AG08395 (cell line): ENCODE results near the gene DNAJC4.

Experiments
- DNase-seq: peaks from one replicate; pipeline ENCODE4 v3.0.0; 2012; ENCODE audit warnings: mixed read lengths, low spot score

DNAJC4 gene

DNA sequence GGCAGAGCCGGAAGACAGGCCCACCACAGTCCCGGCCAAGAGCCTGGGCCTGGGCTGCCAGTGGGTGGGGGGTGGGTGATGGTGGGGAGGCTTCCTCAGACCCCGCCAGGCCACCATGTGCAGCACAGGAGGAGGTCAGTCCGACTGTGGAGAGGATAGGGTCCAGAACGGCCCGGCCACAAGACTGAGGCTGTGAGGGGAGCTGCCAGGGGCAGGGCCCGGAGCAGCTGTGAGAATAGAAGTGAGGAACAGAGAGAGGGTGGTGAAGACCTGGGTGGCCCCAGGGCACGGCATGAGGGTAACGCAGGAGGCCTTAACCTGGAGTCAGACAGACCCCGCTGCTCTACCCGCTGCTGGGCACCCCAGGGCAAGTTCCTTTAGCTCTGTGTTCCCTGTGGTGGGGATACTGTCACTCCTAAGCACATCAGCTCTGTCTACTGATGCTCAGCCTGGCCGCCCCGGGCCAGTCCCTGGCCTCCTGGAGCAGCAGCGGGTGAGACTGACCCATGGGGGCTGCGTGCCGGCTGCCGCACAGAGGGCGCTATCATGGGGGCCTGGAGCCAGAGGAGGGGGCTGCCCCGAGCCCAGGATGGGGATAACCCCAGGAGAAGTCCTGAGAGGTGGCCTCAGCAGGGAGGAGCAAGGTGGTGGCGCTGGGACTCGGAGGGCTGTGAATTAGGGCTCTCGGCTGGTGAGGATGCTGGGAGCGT is 22.1 kb upstream of the DNAJC4 start:
- no peak for DNase-seq

DNA sequence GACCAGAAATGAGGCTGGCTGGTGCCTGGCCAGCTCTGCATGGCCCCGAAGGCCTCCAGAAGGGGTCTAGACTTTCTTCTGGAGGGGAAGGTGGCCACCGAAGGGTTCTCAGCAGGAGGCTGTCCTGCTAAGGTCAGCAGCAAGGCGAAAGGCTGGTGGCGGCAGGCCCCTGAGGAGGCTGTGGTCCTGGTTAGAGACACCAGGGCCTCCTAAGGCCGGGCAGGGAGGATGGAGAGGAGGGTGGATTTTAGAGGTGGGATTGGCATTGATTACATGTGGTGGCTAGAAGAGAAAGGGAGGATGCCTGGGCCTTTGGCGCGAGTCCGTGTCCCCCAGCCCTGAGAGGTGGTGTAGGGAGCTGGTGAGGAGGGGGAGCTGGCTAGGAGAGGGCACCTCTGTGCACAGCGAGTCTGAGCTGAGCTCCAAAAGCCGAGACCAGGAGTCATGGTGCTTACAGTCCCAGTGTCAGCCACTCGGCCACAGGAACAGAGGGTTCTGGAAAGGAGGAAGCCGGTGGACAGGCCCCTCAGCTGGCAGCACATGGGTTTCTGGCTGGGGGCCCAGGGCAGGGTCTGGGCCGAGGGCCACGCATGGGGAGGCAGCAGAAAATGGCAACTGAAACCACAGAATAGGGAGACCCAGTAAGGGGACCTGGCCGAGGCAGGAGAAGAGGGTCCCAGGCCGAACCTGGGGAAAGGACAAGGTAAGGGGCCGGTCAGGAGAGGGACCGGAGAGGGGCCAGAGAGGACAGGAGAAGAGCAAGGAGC is 21.4 kb upstream of the DNAJC4 start:
- DNase-seq = no peak

DNA sequence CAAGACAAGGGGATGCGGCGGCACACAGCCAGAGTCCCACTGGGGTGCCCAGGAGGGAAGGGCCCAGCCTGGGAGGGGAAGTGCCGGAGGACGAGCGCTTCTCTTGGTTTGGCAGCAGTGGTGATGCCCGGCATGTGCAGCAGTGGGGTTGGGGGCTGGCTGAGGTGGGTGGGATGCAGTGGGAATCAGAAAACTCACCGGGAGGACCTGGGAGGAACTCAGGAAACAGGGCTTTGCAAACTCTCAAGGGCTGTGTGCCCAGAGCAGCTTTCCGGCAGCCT is 20.8 kb upstream of the DNAJC4 start:
- no peak for DNase-seq

DNA sequence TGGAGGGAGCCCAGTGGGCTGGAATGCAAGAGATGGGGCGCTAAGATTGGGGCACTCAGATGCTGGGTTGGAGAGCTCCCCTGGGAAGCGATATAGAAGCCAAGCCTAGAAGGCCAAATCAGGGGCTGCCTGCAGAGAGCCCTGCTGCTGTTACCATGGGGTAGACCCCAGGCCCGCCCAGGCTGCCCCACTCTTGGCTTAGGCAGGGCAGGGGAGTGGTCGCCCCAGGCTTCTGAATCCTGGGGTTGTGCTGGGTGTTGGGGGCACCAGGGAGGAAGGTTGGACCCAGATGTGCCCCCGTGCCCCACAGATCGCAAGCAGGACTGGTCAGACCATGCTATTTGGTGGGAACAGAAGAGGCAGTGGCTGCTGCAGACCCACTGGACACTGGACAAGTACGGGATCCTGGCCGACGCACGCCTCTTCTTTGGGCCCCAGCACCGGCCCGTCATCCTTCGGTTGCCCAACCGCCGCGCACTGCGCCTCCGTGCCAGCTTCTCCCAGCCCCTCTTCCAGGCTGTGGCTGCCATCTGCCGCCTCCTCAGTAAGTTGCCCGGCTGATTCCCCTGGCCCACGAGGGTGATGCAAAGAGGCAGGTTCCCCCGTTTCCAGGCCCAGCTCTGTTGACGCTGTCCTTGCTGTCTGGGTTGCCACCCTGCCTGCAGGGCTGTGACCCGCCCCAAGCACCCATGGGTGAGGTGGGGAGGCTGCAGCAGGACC is 19.9 kb upstream of the DNAJC4 start:
- no peak for DNase-seq

DNA sequence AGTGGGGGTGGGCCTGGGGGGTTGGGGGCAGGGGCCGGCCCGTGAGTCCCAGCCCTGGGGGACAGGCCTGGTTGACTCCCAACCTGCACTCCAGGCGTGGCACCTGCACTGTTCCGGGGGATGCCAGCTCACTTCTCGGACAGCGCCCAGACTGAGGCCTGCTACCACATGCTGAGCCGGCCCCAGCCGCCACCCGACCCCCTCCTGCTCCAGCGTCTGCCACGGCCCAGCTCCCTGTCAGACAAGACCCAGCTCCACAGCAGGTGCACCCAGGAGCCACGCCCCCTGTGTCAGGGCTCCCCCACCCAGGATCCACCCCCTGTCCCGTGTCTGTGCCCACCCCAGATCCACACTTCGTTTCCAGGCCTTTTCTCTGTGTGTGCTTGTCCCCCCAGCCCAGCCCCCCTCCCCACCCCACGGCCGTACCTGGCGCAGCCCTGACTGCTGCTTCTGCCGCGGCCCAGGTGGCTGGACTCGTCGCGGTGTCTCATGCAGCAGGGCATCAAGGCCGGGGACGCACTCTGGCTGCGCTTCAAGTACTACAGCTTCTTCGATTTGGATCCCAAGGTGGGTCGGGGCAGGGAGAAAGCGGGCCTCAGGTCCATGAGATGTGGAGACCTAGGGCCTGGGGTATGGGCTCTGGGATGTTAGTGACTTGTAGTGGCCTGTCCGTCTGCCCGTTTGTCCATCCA is 19.0 kb upstream of the DNAJC4 start:
- no peak for DNase-seq

DNA sequence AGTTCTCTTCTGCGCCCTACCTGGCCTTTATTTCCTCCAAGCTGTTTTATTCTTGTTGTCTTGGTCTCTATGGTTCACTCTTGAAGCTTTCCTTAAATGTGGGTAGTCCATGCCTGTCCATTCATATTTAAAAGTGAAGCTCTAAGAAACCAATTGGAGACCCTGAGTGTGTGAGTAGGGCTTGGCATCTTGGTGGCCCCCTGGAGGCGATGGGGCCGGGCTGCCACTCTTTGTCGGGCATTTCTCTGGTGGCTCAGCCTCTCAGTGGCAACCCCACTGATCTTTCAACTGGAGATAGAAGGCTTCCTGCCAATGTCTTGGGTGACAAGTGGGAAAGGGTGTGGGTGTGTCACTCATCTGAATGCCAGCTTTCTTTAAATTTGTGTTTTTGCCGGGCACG is 13.5 kb upstream of the DNAJC4 start:
- no peak for DNase-seq

DNA sequence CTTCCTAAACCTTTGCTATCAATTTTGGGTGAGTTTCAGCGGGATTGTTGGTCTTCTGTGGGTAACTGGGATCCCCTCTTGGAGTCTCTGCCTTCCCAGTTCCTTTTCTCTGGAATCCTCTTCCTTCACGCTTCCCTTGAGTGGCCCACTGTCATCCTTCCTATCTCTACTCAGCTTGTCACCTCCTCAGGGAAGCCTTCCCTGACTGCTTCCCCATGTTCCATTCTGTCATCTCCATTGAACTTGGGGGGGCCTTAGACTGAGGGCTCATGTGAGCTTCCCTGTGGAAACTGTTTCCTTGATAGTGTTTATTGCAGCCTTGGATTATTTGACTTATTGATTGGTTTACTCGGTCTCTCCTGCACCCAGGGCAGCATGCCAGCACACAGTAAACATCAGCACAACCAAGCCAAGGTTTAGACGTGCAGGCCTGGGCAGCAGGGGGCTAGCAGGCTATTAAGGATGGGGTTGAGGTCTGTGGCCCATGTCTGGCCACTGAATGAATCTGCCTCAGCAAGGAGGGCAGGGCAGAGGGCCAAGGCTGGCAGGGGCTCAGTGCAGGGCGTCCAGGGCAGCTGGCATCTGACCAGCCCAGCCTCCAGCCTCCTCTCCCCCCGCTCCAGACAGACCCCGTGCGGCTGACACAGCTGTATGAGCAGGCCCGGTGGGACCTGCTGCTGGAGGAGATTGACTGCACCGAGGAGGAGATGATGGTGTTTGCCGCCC is 11.6 kb upstream of the DNAJC4 start:
- no peak for DNase-seq

DNA sequence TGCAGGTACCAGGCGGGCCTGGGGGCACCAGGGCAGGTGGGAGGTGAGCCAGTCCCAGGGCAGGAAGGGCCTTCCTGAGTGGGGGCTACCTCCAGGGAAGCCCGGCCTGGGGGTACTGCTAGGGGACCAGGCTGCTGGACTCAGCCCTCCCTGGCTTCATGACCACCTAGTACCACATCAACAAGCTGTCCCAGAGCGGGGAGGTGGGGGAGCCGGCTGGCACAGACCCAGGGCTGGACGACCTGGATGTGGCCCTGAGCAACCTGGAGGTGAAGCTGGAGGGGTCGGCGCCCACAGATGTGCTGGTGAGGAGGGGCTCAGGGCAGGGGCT is 11.0 kb upstream of the DNAJC4 start:
- no peak for DNase-seq

DNA sequence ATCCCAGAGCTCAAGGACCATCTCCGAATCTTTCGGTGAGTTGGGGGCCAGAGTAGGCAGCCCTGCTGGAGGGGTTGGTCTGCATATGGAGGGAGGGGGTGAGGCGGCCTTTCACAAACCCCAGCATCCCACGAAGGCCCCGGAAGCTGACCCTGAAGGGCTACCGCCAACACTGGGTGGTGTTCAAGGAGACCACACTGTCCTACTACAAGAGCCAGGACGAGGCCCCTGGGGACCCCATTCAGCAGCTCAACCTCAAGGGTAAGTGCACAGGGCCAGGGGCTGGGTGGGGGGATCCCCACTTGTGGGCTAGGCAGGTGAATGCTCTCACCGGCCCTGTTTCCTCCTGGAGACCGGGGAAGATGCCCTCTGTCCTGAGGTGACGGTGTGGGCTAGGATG is 10.6 kb upstream of the DNAJC4 start:
- no peak for DNase-seq

DNA sequence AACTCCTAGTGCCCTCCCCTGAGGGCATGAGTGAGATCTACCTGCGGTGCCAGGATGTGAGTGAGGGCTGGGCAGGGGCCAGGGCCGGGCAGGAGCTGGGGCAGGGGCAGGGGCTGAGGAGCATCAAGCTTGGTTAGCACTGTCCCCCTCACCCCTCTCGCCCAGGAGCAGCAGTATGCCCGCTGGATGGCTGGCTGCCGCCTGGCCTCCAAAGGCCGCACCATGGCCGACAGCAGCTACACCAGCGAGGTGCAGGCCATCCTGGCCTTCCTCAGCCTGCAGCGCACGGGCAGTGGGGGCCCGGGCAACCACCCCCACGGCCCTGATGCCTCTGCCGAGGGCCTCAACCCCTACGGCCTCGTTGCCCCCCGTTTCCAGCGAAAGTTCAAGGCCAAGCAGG is 10.1 kb upstream of the DNAJC4 start:
- no peak for DNase-seq

DNA sequence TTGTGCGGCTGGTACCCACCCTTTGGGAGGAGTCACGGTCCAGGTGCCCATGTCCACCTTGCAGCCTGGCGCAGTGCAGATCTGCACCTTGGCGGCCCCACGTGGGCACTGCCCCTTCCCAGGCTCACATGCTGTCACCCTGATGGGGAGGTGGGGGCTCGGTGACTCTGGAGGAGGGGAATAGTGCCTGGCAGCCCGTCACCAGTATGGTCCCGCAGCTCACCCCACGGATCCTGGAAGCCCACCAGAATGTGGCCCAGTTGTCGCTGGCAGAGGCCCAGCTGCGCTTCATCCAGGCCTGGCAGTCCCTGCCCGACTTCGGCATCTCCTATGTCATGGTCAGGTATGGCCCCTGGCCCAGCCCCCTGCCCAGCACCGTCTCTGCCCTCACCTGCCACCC is 9.6 kb upstream of the DNAJC4 start:
- no peak for DNase-seq

DNA sequence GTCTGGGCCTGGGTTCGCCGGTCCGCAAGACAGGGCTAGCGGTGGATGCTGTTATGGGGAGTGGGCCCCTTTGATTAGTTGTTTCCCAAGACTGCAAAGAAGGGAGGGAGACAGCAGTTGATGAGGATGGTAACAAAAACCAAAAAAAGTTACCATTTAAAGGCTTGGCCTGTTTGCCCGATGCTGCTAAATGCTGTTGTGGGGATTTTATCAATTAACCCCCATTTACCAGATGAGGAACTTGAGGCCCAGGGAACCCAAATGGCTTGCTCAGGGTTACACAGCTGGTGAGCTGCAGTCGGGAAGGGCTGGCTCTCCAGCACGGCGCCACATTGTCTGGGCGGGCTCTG is 7.7 kb upstream of the DNAJC4 start:
- no peak for DNase-seq

DNA sequence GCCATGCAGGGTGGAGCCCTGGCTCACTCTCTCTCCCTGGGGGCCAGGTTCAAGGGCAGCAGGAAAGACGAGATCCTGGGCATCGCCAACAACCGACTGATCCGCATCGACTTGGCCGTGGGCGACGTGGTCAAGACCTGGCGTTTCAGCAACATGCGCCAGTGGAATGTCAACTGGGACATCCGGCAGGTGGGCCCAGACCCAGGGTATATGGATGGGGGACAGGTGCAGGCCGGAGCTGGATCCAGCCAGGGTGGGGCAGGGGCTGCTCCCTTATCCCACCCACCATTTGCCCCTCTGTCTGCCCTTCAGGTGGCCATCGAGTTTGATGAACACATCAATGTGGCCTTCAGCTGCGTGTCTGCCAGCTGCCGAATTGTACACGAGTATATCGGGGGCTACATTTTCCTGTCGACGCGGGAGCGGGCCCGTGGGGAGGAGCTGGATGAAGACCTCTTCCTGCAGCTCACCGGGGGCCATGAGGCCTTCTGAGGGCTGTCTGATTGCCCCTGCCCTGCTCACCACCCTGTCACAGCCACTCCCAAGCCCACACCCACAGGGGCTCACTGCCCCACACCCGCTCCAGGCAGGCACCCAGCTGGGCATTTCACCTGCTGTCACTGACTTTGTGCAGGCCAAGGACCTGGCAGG is 7.2 kb upstream of the DNAJC4 start:
- DNase-seq = no peak

DNA sequence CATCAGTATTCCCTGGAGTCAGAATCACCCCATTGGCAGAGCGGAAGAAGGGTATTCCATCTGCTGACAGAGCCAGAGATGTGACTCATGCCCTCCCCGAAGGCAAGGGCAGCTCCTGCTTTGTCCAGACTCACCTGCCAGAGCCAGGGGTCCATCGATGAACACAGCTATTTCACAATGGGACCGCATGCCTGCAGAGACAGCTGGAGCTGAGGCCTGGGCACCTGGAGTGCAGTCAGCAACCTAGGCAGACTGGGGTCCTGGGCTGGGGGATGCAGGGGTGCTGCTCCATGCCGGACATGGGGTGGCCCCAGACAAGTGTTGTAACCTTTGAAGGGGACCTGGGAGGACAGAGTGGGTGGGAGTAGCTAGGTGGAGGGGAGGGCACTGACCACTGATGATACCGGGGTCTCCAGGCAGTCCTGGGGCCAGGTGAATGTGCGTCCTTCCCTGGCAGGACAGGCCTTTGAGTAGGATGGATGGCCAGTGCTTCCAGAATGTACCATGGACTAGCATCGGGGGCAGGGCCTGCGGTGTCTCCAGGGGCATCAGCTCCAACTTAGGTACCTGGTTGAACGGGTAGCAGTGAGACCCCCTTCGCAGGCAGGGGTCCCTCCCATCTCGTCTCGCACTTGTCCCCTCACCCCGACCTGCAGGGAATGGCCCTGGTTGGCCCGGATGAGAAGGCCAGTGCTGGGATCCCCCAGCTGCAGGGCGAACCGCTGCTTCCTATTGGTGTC is 6.0 kb upstream of the DNAJC4 start:
- no peak for DNase-seq

DNA sequence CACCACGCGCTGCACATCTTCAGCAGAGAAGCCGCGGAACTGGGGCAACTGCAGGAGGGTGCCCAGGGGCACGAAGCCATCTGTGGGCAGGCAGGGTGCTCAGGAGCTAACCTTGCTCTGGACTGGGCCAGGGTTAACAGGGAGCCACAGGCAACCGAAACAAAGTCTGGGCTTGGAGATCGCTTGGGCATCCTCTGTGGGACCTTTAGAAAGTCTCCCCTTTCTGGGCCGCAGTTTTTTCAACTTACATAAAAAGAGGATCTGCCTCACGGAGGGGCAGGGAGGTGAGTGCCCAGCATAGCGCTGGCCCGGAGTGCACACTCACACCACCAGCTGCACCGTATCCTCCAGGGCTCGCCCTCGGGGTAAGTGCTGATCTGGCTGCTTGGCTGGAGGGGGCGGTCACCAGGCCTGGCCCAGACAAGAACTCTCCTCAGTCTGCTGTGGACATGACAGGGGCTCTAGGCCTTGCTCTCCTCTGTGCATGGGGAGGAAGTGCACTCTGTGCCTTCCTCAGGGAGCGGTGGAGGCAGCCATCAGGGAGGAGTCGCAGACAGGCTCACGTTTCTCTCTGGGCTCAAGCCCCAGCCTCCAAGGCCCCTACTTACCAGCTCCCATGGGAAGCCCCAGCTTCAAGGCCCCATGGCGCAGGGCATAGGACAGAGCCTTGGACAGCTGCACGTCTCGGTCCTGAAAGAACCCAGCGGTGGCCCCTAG is 5.3 kb upstream of the DNAJC4 start:
- no peak for DNase-seq

DNA sequence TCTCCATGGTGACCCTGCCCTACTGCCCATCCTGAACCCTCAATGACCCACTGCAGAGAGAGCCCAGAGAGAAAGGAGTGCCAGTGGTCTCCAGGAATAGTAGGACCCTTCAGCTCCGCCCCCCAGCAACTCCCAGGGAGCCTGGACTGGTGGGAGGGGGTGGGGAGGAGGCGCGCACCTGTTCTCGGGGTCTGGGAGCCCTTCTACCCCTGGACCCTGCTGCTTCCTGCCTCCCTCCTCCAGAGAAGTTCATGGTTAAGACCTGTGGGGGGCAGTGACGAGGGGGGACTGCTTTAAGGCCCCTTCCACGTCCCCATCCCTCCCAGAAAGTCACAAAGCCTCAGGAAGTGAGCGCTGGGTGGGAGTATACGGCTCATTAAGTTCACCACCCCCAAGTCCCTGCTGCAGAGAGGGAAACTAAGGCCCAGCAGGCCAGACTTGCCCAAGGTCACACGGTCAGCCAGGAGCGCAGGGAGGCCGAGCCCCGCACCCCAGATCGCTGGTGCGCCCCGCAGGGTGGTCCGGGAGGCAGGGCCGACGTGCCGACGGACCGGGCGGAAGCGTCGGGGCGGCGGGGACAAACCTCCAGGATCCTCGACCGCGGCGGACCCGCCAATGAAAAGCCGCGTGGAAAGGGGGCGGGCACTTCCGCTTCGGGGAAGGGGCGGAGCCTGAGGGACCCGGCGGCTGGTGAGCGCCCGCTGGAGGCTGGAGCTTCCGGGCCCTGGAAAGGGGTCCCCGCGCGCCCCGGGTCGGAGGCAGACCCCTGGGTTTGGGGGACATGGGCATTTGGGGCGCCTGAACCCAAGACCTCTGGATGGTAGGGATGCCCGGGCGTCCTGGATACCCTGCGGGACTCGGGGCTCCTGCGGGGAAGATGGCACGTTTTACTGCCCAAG is 4.5 kb upstream of the DNAJC4 start, which contains the start of the genes NUDT22 and TRPT1:
Gene NUDT22, plus strand, starts transcription at position 667 of the 899 bp plus-strand sequence. CDS start 379 bp downstream, outside the sequence.
Gene TRPT1, minus strand, starts transcription at position 579 of the 899 bp plus-strand sequence. Its CDS starts 326 bp downstream, at position 253.
- peak; percentile 92 for DNase-seq

DNA sequence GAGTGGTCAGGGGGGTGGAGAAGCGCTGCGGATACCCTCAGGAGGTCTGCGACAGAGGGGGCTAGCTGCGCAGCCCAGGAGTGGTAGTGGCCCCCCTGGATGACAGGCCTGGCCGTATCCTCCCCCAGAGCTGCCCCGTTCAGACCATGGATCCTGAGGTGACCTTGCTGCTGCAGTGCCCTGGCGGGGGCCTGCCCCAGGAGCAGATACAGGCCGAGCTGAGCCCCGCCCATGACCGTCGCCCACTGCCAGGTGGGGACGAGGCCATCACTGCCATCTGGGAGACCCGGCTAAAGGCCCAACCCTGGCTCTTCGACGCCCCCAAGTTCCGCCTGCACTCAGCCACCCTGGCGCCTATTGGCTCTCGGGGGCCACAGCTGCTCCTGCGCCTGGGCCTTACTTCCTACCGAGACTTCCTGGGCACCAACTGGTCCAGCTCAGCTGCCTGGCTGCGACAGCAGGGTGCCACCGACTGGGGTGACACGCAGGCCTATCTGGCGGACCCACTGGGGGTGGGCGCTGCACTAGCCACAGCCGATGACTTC is 3.8 kb upstream of the DNAJC4 start:
- no peak for DNase-seq

DNA sequence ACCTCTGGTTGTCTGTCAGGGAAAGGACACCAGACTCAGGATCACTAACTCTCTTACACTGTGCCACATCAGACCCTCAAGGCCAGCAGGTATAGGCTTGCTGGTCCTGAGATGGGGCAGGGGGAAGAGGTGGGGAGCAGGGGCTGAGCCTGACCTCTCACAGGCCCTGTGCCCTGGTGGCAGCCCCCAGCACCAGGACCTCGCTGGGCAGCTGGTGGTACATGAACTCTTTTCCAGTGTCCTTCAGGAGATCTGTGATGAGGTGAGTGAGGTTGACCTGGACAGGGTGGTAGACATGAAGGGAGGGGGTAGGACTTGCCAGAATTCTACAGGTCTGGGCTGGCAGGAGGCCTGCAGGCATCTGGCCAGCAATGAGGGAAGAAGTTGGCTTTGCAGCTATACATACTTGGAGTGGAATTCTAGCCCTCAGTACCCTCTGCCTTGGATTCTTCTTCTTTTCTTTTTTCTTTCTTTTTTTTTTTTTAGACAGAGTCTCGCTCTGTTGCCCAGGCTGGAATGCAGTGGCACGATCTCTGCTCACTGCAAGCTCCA is 2.9 kb upstream of the DNAJC4 start:
- no peak for DNase-seq
